Hepatocyte (in vitro differentiated cells): ENCODE results near the gene MAP4K2.

Experiments
- CTCF ChIP-seq: fragments of 200-600 bp; sonication (generic); IDR thresholded peaks from 2 replicates; pipeline ENCODE4 v1.5.1; 2016; ENCODE audit warnings: antibody characterized with exemption, mild to moderate bottlenecking; ENCODE audit not compliant: poor library complexity
- EZH2 ChIP-seq: fragments of 200-600 bp; sonication (generic); IDR thresholded peaks from 2 replicates; pipeline ENCODE4 v1.6.1; 2016; ENCODE audit warnings: antibody characterized with exemption, mild to moderate bottlenecking, borderline replicate concordance

- TF ChIP-seq CTCF (no peak), EZH2 (no peak)
Observed at GRCh38 chr11:64771861-64772260, 31.2 kb downstream of the MAP4K2 start.
